Caco-2 (cell line): ENCODE results near the gene MIEF2. TPM values are rescaled to one million over a fixed set of nuclear protein-coding genes. Genes with fewer than 3 reads are reported as not detected.

Source experiments
- BruUV-seq: library from RNA; stranded (reverse); fragments of 400-500 nt; replicated peaks from 2 replicates; lab custom pipeline; 2021; lab: Mats Ljungman, UMichigan
- CTCF ChIA-PET: fragments of 300-600 bp; sonication (Branson Sonifier 250); formaldehyde crosslinking; loops from one replicate; lab custom pipeline; 2022; ENCODE audit warnings: antibody characterized with exemption; lab: Charles Lee
- POLR2A ChIA-PET: fragments of 300-600 bp; sonication (Branson Sonifier 250); formaldehyde crosslinking; loops from one replicate; lab custom pipeline; 2022; ENCODE audit warnings: antibody characterized with exemption; lab: Charles Lee
- DNase-seq, 2 experiments: peaks; one replicate each; pipeline versions ENCODE4 v3.0.0 to v3.0.0-alpha.2; 2020 to 2022
- H3K27me3 ChIP-seq: replicated peaks from 2 replicates; pipeline ENCODE4 v1.6.0; 2011; ENCODE audit warnings: low read length; ENCODE audit not compliant: control insufficient read depth, insufficient read depth
- H3K36me3 ChIP-seq: 2 replicates; pipeline ENCODE4 v1.5.1; 2011; ENCODE audit warnings: low read length; ENCODE audit not compliant: control insufficient read depth, insufficient read depth
- H3K4me1 ChIP-seq: fragments of 250-450 bp; sonication (Bioruptor Pico); 2 replicates; pipeline ENCODE4 v1.5.1; 2020; ENCODE audit warnings: mild to moderate bottlenecking
- H3K4me3 ChIP-seq: 2 replicates; pipeline ENCODE4 v1.5.1; 2011; ENCODE audit warnings: low read depth, mild to moderate bottlenecking, control low read depth, low read length
- H3K9me3 ChIP-seq: fragments of 250-450 bp; sonication (Bioruptor Pico); 2 replicates; pipeline ENCODE4 v1.5.1; 2020; ENCODE audit warnings: mild to moderate bottlenecking, moderate library complexity
- H3K27ac Mint-ChIP-seq: one replicate; pipeline ENCODE4 v1.8.0; 2022; ENCODE audit warnings: mixed read lengths; ENCODE audit not compliant: unreplicated experiment
- H3K27me3 Mint-ChIP-seq: one replicate; pipeline ENCODE4 v1.8.0; 2022; ENCODE audit warnings: mixed read lengths; ENCODE audit not compliant: insufficient read depth, unreplicated experiment
- H3K36me3 Mint-ChIP-seq: one replicate; pipeline ENCODE4 v1.8.0; 2022; ENCODE audit warnings: mild to moderate bottlenecking, mixed read lengths; ENCODE audit not compliant: insufficient read depth, unreplicated experiment
- H3K4me1 Mint-ChIP-seq: one replicate; pipeline ENCODE4 v1.8.0; 2022; ENCODE audit warnings: low read depth, mixed read lengths; ENCODE audit not compliant: unreplicated experiment
- H3K4me3 Mint-ChIP-seq: one replicate; pipeline ENCODE4 v1.8.0; 2022; ENCODE audit warnings: mild to moderate bottlenecking, moderate library complexity, mixed read lengths; ENCODE audit not compliant: unreplicated experiment
- H3K9me3 Mint-ChIP-seq: one replicate; pipeline ENCODE4 v1.8.0; 2022; ENCODE audit warnings: mixed read lengths; ENCODE audit not compliant: unreplicated experiment
- intact Hi-C: fragments of 100-400 bp; cut with micrococcal nuclease; formaldehyde crosslinking; loops from one replicate; pipeline ENCODE4 v1.10.0; 2022; ENCODE audit not compliant: unreplicated experiment
- total RNA-seq: library from RNA; stranded (reverse); gene quantifications from 2 replicates; pipeline ENCODE4 v1.2.3, GENCODE V29; 2022
- TF ChIP-seq, protein P1 (sequence below), 2 experiments: fragments of 200-600 bp in 1 of 2; IDR thresholded peaks; 1 replicate in 1 of 2; 2 replicates in 1 of 2; pipeline versions ENCODE4 v1.5.1 to v1.8.0; 2011 to 2022; ENCODE audit warnings: antibody characterized with exemption in 1 of 2, control low read depth in 1 of 2, inconsistent platforms in 1 of 2, low read depth in 1 of 2, low read length in 1 of 2, mild to moderate bottlenecking in 1 of 2, moderate library complexity in 1 of 2; ENCODE audit not compliant: insufficient read depth in 1 of 2, severe bottlenecking in 1 of 2, unreplicated experiment in 1 of 2

The MIEF2 gene
- total RNA-seq, 1 experiment from 2014 or later, result 22.3 TPM

DNA sequence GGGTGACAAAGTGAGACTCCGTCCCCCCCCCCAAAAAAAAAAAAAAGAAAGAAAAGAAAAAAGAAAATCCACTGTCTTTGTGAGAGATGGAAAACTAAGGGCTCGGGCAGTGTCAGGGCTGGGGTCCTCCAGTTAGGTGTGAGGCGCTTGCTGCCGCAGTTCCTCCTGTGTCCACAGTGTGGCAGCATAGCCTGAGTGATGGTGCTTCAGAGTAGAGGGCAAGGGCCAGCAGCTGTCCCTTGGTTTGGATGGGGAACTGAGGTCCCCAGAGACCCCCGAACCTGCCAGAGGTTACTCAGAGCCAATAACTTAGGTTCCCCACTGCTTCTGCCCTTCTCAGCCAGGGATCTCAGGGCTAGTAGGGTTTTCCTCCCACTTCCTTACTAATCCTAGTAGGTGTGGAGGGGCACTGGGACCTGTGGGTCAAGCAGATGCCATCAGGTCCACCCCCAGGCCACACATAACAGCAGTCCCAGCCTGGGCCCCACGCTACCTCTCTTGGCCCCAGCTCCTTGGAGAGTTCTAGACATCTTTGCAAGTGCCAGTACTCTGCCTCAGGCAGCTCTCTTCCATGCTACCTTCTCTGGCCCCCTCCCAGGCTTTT lies 42.9 kb upstream of the MIEF2 start:
- H3K9me3 Mint-ChIP-seq, result no peaks in the 10 kb centered on the region
- intact Hi-C loops, result no loop called here
- H3K27me3 ChIP-seq, result no peaks in the 10 kb centered on the region
- CTCF ChIA-PET, result interaction anchor here (0.7 to 1.3 kb wide), 3 partner anchors 14 to 99 kb away, joined by 3 to 4 read pairs (median 3); no protein-coding TSS in a partner anchor
- BruUV-seq, result no TSS peak
- H3K4me1 Mint-ChIP-seq, result no peaks in the 10 kb centered on the region
- H3K27me3 Mint-ChIP-seq, result no peaks in the 10 kb centered on the region
- TF ChIP-seq, protein P1, sequence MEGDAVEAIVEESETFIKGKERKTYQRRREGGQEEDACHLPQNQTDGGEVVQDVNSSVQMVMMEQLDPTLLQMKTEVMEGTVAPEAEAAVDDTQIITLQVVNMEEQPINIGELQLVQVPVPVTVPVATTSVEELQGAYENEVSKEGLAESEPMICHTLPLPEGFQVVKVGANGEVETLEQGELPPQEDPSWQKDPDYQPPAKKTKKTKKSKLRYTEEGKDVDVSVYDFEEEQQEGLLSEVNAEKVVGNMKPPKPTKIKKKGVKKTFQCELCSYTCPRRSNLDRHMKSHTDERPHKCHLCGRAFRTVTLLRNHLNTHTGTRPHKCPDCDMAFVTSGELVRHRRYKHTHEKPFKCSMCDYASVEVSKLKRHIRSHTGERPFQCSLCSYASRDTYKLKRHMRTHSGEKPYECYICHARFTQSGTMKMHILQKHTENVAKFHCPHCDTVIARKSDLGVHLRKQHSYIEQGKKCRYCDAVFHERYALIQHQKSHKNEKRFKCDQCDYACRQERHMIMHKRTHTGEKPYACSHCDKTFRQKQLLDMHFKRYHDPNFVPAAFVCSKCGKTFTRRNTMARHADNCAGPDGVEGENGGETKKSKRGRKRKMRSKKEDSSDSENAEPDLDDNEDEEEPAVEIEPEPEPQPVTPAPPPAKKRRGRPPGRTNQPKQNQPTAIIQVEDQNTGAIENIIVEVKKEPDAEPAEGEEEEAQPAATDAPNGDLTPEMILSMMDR (IDR thresholded peaks at IDR 0.05; ENCODE audit: insufficient read depth in 1 of 2, low read depth in 1 of 2, low read length in 1 of 2, severe bottlenecking in 1 of 2, unreplicated experiment in 1 of 2), result peak; percentile 93 to 97
- POLR2A ChIA-PET, result no interaction called here
- no peaks in the 10 kb centered on the region for H3K36me3 ChIP-seq
- H3K36me3 Mint-ChIP-seq, result no peaks in the 10 kb centered on the region
- H3K4me1 ChIP-seq, result no peaks in the 10 kb centered on the region
- DNase-seq, result peak; percentile 80 to 85
- H3K4me3 Mint-ChIP-seq, result no peak overlapping the region
- no peak overlapping the region for H3K27ac Mint-ChIP-seq
- no peaks in the 10 kb centered on the region for H3K9me3 ChIP-seq
- no peak overlapping the region for H3K4me3 ChIP-seq

DNA sequence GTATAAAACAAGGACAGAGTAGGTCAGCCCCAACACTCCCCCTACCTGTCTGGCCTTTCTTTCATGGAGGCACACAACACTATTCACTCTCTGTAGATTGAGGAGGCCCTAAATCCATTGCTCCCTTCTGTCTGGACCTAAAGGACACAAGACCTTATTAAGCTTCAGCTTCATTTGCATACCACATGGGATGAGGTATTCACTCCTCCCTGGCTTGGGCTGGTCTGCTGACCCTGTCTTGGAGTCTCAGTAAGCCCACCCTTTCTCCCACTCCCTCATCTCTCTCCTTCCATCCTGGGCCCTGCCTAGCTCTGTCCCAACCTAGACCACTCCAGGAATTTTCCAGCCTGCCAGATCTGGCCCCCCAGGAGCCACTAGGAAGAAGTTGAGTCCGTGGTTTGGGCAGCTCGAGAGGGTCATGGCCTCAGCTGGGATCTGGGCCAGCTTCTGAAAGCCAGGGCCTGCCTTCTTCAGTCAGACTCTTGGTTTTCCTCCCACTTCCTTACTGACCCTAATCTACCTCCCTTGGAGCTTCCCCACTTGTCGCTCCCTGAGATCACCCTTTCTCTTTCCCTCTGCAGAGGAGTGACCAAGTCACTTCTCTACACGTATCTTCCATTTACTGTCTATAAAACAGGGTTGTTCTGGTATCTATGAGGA lies 41.6 kb upstream of the MIEF2 start:
- ChIA-PET CTCF (interaction anchor here (1.0 to 1.3 kb wide), 2 partner anchors 16 to 76 kb away, joined by 3 read pairs; no protein-coding TSS in a partner anchor), POLR2A (no interaction called here)
- Mint-ChIP-seq H3K4me3 (no peak overlapping the region), H3K4me1 (no peaks in the 10 kb centered on the region), H3K36me3 (no peaks in the 10 kb centered on the region), H3K27ac (no peak overlapping the region), H3K9me3 (no peaks in the 10 kb centered on the region), H3K27me3 (no peaks in the 10 kb centered on the region)
- BruUV-seq, result no TSS peak
- Histone ChIP-seq H3K27me3 (no peaks in the 10 kb centered on the region), H3K4me3 (no peak overlapping the region), H3K9me3 (no peaks in the 10 kb centered on the region), H3K36me3 (no peaks in the 10 kb centered on the region), H3K4me1 (no peaks in the 10 kb centered on the region)
- TF ChIP-seq, protein P1 (IDR thresholded peaks at IDR 0.05; ENCODE audit: insufficient read depth in 1 of 2, low read depth in 1 of 2, low read length in 1 of 2, severe bottlenecking in 1 of 2, unreplicated experiment in 1 of 2), result no peak
- intact Hi-C loops, result no loop called here
- no peak for DNase-seq

DNA sequence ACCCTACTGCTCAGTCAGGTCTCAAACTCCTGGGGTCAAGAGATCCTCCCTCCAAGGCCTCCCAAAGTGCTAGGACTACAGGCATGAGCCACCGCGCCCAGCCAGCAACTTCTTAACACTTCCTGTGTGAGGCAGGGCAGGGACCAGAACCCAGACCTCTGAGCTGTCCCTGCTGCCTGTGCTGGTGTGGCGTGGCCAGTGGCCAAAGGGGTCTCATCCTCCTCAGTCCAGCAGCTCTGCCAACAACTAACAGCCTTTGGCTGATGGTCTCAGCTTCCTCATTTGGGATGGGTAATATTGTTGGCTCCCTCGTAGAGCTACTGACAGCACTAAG lies 36.4 kb upstream of the MIEF2 start:
- Histone ChIP-seq H3K36me3 (no peaks in the 10 kb centered on the region), H3K27me3 (no peaks in the 10 kb centered on the region), H3K4me3 (no peak overlapping the region), H3K4me1 (peaks cover 21% of the 10 kb centered on the region), H3K9me3 (no peaks in the 10 kb centered on the region)
- Mint-ChIP-seq H3K27me3 (no peaks in the 10 kb centered on the region), H3K4me1 (peaks cover 21% of the 10 kb centered on the region), H3K36me3 (peaks cover 6% of the 10 kb centered on the region), H3K9me3 (no peaks in the 10 kb centered on the region), H3K4me3 (no peak overlapping the region), H3K27ac (no peak overlapping the region)
- TF ChIP-seq, protein P1 (IDR thresholded peaks at IDR 0.05; ENCODE audit: insufficient read depth in 1 of 2, low read depth in 1 of 2, low read length in 1 of 2, severe bottlenecking in 1 of 2, unreplicated experiment in 1 of 2), result no peak
- CTCF ChIA-PET, result no interaction called here
- no peak for DNase-seq
- POLR2A ChIA-PET, result interaction anchor here (0.6 kb wide), 2 partner anchors 46 to 140 kb away, joined by 3 to 4 read pairs; no protein-coding TSS in a partner anchor
- no TSS peak for BruUV-seq
- intact Hi-C loops, result loop anchor here (2.0 kb wide), 1 partner anchor 41 kb away; the partner anchor contains the start of gene ALKBH5
